Measurements from ENCODE around the gene LRP5. TPM values are rescaled to one million over a fixed set of nuclear protein-coding genes. Genes with fewer than 3 reads are reported as not detected.

Gene LRP5
- total and polyA plus RNA-seq, 10 donors: 3.9 to 21.8 (median 14.1) TPM

- peak overlapping the region in 6 of 8 donors; percentile 38 to 70 (median 60) for H3K27ac ChIP-seq
- intact Hi-C loops (cut with DNase I; ENCODE audit: low total_unique reads): no loop called here
- no peak for DNase-seq
- peaks cover 0 to 9% (median 0%) of the 10 kb centered on the region in 6 donors for H3K36me3 ChIP-seq
- H3K9me3 ChIP-seq: no peaks in the 10 kb centered on the region
- no peaks in the 10 kb centered on the region for H3K27me3 ChIP-seq (replicated peaks in 1 of 7)
- peaks cover 0 to 41% (median 15%) of the 10 kb centered on the region in 6 donors for H3K4me1 ChIP-seq
- H3K4me3 ChIP-seq: no peak overlapping the region
- 73 to 83% (median 77%) methylated on average over 2 to 8 of the region's 8 CpGs for WGBS, 5 donors
- TF ChIP-seq POLR2A (IDR thresholded peaks at IDR 0.05): no peak
- no peak for TF ChIP-seq POLR2AphosphoS5 (IDR thresholded peaks at IDR 0.05)
- TF ChIP-seq, protein P1, sequence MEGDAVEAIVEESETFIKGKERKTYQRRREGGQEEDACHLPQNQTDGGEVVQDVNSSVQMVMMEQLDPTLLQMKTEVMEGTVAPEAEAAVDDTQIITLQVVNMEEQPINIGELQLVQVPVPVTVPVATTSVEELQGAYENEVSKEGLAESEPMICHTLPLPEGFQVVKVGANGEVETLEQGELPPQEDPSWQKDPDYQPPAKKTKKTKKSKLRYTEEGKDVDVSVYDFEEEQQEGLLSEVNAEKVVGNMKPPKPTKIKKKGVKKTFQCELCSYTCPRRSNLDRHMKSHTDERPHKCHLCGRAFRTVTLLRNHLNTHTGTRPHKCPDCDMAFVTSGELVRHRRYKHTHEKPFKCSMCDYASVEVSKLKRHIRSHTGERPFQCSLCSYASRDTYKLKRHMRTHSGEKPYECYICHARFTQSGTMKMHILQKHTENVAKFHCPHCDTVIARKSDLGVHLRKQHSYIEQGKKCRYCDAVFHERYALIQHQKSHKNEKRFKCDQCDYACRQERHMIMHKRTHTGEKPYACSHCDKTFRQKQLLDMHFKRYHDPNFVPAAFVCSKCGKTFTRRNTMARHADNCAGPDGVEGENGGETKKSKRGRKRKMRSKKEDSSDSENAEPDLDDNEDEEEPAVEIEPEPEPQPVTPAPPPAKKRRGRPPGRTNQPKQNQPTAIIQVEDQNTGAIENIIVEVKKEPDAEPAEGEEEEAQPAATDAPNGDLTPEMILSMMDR (IDR thresholded peaks at IDR 0.05 in 8 of 11, conservative IDR thresholded peaks at IDR 0.05 in 3 of 11): no peak
Measured at GRCh38 chr11:68440224-68440623, 127.8 kb downstream of the LRP5 start.

GRCh38 chr11:68441466-68442230 lies 129.3 kb downstream of the LRP5 start:
- intact Hi-C loops (cut with DNase I; ENCODE audit: low total_unique reads): no loop called here
- Histone ChIP-seq H3K27ac (no peak overlapping the region), H3K36me3 (peaks cover 0 to 9% (median 0%) of the 10 kb centered on the region in 6 donors), H3K27me3 (replicated peaks in 1 of 7) (no peaks in the 10 kb centered on the region), H3K4me3 (no peak overlapping the region), H3K4me1 (peaks cover 0 to 39% (median 15%) of the 10 kb centered on the region in 6 donors), H3K9me3 (no peaks in the 10 kb centered on the region)
- DNase-seq: no peak
- 57 to 80% (median 71%) methylated on average over 6 of the region's 6 CpGs for WGBS, 5 donors
- TF ChIP-seq, protein P1 (IDR thresholded peaks at IDR 0.05 in 8 of 11, conservative IDR thresholded peaks at IDR 0.05 in 3 of 11): no peak
- TF ChIP-seq POLR2A (IDR thresholded peaks at IDR 0.05): no peak
- no peak for TF ChIP-seq POLR2AphosphoS5 (IDR thresholded peaks at IDR 0.05)

- H3K9me3 ChIP-seq: no peaks in the 10 kb centered on the region
- intact Hi-C loops (cut with DNase I; ENCODE audit: low total_unique reads): no loop called here
- no peaks in the 10 kb centered on the region for H3K27me3 ChIP-seq (replicated peaks in 1 of 7)
- peaks cover 0 to 9% (median 0%) of the 10 kb centered on the region in 6 donors for H3K36me3 ChIP-seq
- H3K4me3 ChIP-seq: no peak overlapping the region
- DNase-seq: no peak
- TF ChIP-seq, protein P1 (IDR thresholded peaks at IDR 0.05 in 8 of 11, conservative IDR thresholded peaks at IDR 0.05 in 3 of 11): no peak
- TF ChIP-seq POLR2AphosphoS5 (IDR thresholded peaks at IDR 0.05) (no peak), POLR2A (IDR thresholded peaks at IDR 0.05) (no peak)
- peaks cover 0 to 39% (median 18%) of the 10 kb centered on the region in 6 donors for H3K4me1 ChIP-seq
- 85 to 95% (median 91%) methylated on average over 10 of the region's 10 CpGs for WGBS, 5 donors
- H3K27ac ChIP-seq: no peak overlapping the region
Measured at GRCh38 chr11:68442433-68442832, 130.0 kb downstream of the LRP5 start.

GRCh38 chr11:68444566-68444965 lies 132.2 kb downstream of the LRP5 start:
- 87 to 98% (median 93%) methylated on average over 6 of the region's 6 CpGs for WGBS, 5 donors
- TF ChIP-seq, protein P1 (IDR thresholded peaks at IDR 0.05 in 8 of 11, conservative IDR thresholded peaks at IDR 0.05 in 3 of 11): no peak
- TF ChIP-seq POLR2AphosphoS5 (IDR thresholded peaks at IDR 0.05) (no peak), POLR2A (IDR thresholded peaks at IDR 0.05) (no peak)
- Histone ChIP-seq H3K4me3 (no peak overlapping the region), H3K27ac (no peak overlapping the region), H3K4me1 (peaks cover 0 to 40% (median 20%) of the 10 kb centered on the region in 6 donors), H3K27me3 (replicated peaks in 1 of 7) (no peaks in the 10 kb centered on the region), H3K36me3 (no peaks in the 10 kb centered on the region), H3K9me3 (no peaks in the 10 kb centered on the region)
- intact Hi-C loops (cut with DNase I; ENCODE audit: low total_unique reads): no loop called here
- peak; percentile 62 for DNase-seq
